ENCODE results near the gene CACNA2D3.
"Not testable (repeated sequence)": the region's sequence is repeated elsewhere in the genome, so short reads cannot be mapped to it uniquely, and the experiment has no call there.

Gene CACNA2D3

GRCh38 chr3:54954022-54954421, 831.7 kb downstream of the CACNA2D3 start:
- peak; percentile 93 for DNase-seq

GRCh38 chr3:54954521-54954920, 832.2 kb downstream of the CACNA2D3 start:
- DNase-seq: no peak

- no peak for DNase-seq
Observed at GRCh38 chr3:54955496-54955895, 833.1 kb downstream of the CACNA2D3 start.

- no peak for DNase-seq
Observed at GRCh38 chr3:54955941-54956340, 833.6 kb downstream of the CACNA2D3 start.

GRCh38 chr3:54957711-54958110, 835.4 kb downstream of the CACNA2D3 start:
- DNase-seq: peak; percentile 39

GRCh38 chr3:54960082-54960481, 837.7 kb downstream of the CACNA2D3 start:
- no peak for DNase-seq

- DNase-seq: peak; percentile 55
Observed at GRCh38 chr3:54960701-54961100, 838.3 kb downstream of the CACNA2D3 start.

- DNase-seq: no peak
Observed at GRCh38 chr3:54962200-54962599, 839.8 kb downstream of the CACNA2D3 start.

GRCh38 chr3:54963641-54964040, 841.3 kb downstream of the CACNA2D3 start:
- no peak for DNase-seq

GRCh38 chr3:54964081-54964480, 841.7 kb downstream of the CACNA2D3 start:
- DNase-seq: no peak

- DNase-seq: peak; percentile 62
Observed at GRCh38 chr3:54965746-54966145, 843.4 kb downstream of the CACNA2D3 start.

- DNase-seq: no peak
Observed at GRCh38 chr3:54966979-54967378, 844.6 kb downstream of the CACNA2D3 start.

- DNase-seq: no peak
Observed at GRCh38 chr3:54967731-54968161, 845.4 kb downstream of the CACNA2D3 start.

GRCh38 chr3:54968546-54969172, 846.3 kb downstream of the CACNA2D3 start:
- peak; percentile 60 for DNase-seq

GRCh38 chr3:54969652-54970051, 847.3 kb downstream of the CACNA2D3 start:
- DNase-seq: no peak

- DNase-seq: no peak
Observed at GRCh38 chr3:54970895-54971294, 848.5 kb downstream of the CACNA2D3 start.

GRCh38 chr3:54977439-54977838, 855.1 kb downstream of the CACNA2D3 start:
- no peak for DNase-seq

GRCh38 chr3:54977946-54978345, 855.6 kb downstream of the CACNA2D3 start:
- DNase-seq: not testable (repeated sequence)

- no peak for DNase-seq
Observed at GRCh38 chr3:54982807-54983206, 860.5 kb downstream of the CACNA2D3 start.

GRCh38 chr3:54983266-54984099, 861.1 kb downstream of the CACNA2D3 start:
- DNase-seq: no peak

- no peak for DNase-seq
Observed at GRCh38 chr3:54985856-54986255, 863.5 kb downstream of the CACNA2D3 start.

- DNase-seq: no peak
Observed at GRCh38 chr3:54986294-54986693, 863.9 kb downstream of the CACNA2D3 start.

GRCh38 chr3:54987719-54988118, 865.4 kb downstream of the CACNA2D3 start:
- DNase-seq: no peak

GRCh38 chr3:54988302-54988837, 866.0 kb downstream of the CACNA2D3 start:
- no peak for DNase-seq

All from kidney glomerular epithelial cell (primary cell).